Measurements from ENCODE around the gene MARCO.

The MARCO gene, protein sequence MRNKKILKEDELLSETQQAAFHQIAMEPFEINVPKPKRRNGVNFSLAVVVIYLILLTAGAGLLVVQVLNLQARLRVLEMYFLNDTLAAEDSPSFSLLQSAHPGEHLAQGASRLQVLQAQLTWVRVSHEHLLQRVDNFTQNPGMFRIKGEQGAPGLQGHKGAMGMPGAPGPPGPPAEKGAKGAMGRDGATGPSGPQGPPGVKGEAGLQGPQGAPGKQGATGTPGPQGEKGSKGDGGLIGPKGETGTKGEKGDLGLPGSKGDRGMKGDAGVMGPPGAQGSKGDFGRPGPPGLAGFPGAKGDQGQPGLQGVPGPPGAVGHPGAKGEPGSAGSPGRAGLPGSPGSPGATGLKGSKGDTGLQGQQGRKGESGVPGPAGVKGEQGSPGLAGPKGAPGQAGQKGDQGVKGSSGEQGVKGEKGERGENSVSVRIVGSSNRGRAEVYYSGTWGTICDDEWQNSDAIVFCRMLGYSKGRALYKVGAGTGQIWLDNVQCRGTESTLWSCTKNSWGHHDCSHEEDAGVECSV

GRCh38 chr2:118942031-118942430, at the start of gene MARCO:
TSS of gene MARCO (plus strand) at chr2:118942194. CDS start at chr2:118942301, 107 bp downstream.
- no peak for DNase-seq (ENCODE audit: low read depth)

DNA sequence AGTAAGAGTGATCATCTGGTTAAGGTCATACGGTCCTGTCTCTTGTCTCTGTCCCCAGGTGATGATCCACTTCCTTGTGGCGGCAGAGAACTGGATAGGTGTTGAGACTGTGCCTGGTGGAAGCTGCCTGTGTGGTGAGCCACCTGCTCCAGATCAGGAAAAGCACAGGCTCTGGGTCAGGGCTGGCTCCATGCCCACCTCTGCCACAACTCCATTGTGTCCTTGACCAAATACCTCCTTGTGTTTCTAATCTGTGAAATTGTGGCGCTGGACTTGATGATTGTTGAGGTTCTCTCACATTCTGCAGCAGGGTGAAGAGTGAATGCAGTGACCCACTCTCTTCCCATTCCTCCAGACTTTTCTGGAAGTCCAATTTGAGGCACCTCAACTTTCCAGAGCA, 48.9 kb upstream of the MARCO start:
- DNase-seq (ENCODE audit: low read depth), result no peak

GRCh38 chr2:118902266-118903028, 39.5 kb upstream of the MARCO start:
- DNase-seq (ENCODE audit: low read depth), result no peak

- no peak for DNase-seq (ENCODE audit: low read depth)
These were observed 39.0 kb upstream of the MARCO start for GRCh38 chr2:118903029-118903351.

- no peak for DNase-seq (ENCODE audit: low read depth)
These were observed 38.2 kb upstream of the MARCO start for GRCh38 chr2:118903551-118904479.

DNA sequence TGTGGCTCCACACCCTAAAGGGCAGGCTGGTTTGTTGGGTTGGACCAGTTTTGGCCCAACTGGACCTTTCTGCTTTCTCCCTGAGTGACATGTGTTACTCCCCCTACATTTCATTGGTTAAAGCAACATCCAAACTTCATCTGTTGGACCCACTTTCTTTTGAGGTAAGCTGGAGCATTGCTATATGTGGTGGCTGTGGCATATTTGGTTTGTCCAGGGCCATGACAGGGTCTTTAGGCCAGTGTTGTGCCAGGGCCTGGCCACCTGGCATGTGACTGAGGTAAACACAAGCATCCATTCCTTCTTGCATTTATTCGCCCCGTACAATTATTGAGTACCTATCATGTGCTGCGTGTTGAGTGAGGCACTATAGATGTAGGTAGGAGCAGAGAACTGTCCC, 36.8 kb upstream of the MARCO start:
- no peak for DNase-seq (ENCODE audit: low read depth)

GRCh38 chr2:118906186-118906585, 35.8 kb upstream of the MARCO start:
- DNase-seq (ENCODE audit: low read depth), result no peak

- DNase-seq (ENCODE audit: low read depth), result no peak
These were observed 34.2 kb upstream of the MARCO start for GRCh38 chr2:118907759-118908158.

GRCh38 chr2:118909191-118909590, 32.8 kb upstream of the MARCO start:
- DNase-seq (ENCODE audit: low read depth), result no peak

DNA sequence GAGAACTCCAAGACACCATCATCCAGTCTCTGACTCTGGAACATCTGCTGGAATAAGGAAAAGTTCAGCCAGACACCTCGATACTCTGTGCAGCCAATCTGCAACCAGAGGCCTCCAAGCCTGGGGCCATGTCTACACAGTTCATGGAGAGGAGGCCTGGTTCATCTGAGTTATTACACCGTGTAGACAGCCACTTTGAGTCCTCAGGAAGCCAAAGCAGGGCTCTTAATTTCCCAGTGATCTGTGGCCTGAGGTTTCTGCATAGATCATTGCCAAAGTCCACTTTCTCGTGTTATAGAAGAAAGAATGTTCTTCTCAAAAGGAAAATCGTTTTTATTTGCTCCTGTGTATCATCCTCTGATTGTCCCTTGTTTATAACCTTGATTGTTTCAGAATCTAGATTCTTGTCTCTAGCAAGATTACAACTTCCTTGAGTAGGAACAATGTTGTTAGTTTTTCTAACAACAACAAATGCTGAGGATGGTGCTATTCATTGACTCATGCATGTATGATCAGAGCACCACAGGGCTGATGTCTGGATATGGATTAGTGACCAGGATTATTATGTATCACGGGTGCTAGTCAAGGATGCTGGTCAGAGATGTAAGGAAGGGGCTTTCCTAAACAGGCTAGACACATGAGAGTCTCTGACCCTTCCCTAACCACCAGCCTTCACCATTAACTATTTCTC, 30.7 kb upstream of the MARCO start:
- DNase-seq (ENCODE audit: low read depth), result no peak

GRCh38 chr2:118911936-118912335, 30.1 kb upstream of the MARCO start:
- no peak for DNase-seq (ENCODE audit: low read depth)

DNA sequence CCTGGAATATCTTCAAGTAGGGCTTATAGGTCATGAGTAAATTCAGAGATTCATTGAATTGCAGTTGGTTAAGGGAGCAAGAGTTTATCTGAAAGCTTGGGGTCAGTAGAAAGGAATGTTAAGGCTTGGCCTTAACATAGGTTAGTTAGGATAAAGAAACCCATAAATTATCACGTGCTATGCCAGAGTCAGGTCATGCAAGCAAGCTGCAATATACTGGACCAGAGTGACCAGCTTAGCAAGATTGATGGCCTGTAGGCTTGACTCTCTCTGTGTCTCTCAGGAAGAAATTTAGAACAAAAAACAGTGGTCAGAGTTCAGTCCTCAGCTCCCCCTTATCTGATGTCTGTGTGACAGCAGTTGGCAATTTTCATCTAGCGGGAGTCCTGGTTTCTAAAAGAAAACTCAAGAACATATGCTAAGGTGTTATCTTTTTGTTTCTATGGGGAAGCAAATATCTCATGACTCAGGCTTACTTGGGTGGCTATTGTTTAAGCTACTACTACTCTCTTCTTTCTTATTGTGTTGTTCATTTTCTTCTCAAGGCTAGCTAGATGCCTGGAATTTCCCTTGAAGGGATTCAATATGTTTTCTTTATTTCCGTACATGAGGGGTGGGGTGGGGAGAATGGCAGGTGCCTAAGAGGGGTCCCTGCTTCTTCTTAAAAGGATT, 28.7 kb upstream of the MARCO start:
- no peak for DNase-seq (ENCODE audit: low read depth)

- no peak for DNase-seq (ENCODE audit: low read depth)
These were observed 28.0 kb upstream of the MARCO start for GRCh38 chr2:118913803-118914645.

DNA sequence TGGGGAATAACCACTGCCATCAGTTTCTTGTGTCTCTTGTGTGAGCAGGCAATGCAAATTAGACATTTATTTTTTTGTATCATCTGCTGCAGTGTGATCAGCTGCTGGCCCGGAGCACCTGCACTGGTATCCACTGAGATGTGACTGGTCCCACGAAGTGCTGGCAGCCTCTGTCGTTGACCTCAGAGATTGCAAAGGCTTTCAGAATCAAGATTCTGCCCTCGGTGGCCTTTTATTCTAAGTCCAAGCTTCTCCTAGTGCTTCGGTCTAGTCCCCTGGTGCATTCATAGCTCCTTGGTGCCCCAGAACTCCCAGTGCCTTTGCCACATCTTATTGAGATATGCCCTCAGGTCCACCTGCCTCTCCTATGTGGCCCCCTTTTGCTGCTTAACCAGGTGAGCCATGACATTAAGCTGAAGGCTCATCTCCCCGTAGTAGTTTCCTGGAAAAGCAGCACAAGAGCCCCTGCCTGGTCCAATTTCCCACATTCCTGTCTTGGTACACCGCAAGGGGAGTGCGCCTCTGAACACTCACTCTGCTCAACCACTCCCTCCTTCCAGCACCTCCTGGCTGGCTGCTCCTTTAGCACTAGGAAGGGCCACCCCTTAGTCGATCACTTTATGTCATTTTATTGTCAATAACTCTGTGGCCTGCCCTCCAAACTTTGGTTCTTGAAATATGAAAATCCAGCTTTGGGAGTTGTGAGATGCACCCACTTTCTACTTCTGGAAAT, 27.1 kb upstream of the MARCO start:
- no peak for DNase-seq (ENCODE audit: low read depth)

DNA sequence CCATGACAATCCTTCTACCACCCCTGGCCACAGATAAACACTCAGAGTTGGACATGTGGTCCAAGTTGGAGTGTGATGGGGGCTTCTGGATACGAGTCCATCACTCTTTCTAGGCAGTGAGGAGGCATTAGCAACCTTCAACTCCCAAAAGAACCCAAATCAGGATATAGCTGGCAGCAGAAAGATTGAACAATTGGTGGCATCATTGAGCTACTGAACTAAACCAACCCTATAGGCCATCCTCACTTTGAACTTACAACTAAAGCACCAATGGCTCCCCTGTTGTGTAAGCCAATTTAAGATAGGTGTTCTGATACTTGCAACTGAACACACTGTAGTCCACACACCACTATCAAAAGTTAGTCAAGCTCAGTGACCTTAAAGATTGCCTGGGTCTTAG, 24.0 kb upstream of the MARCO start:
- DNase-seq (ENCODE audit: low read depth), result no peak

DNA sequence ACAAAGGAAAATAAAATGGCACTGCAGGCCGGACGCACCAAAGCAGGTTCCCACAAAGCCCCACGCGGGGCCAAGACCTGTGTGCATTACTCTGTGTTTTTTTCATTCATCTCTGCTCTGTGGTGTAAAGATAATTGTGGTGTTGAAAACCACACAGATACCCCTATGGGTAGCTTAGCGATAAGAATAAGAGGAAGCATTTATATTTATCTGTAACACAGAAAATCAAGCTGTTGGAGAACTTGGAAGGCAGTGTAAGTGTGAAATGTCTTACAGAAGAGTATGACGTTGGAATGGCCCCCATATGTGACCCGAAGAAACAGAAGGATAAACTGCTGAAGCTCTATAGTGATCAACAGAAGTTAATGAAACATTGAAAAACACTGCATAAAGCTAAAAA, 20.3 kb upstream of the MARCO start:
- no peak for DNase-seq (ENCODE audit: low read depth)

GRCh38 chr2:118922254-118922653, 19.7 kb upstream of the MARCO start:
- no peak for DNase-seq (ENCODE audit: low read depth)

DNA sequence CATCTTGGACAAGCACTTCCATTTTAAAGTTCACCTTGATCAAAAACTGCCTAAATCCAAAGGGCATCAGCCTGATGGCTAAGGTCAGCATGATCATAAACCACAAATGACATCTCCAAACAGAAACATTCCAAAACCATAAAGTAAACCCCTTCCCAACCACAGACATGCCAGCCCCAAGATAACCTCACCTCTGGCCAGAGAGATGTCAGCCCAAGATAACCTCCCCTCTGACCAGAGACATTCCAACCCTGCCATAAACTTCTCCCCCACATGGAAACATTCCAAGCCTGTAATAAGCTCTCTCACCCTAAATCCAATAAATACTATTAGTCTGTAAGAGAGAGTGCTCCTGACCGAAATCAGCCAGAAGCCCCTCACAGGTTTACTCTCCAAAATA, 18.6 kb upstream of the MARCO start:
- DNase-seq (ENCODE audit: low read depth), result no peak

- DNase-seq (ENCODE audit: low read depth), result no peak
These were observed 16.5 kb upstream of the MARCO start for GRCh38 chr2:118925476-118925875.
